ENCODE results near the gene LSM4. TPM values are rescaled to one million over a fixed set of nuclear protein-coding genes. Genes with fewer than 3 reads are reported as not detected.

Gene LSM4
- total RNA-seq, 1 experiment from 2014 or later = 713 TPM

GRCh38 chr19:18300930-18301717, 21.8 kb downstream of the LSM4 start:
- Histone ChIP-seq H3K9me3 (ENCODE audit: low read length) (no peaks in the 10 kb centered on the region), H3K36me3 (ENCODE audit: low read depth, low read length) (no peaks in the 10 kb centered on the region), H2AFZ (ENCODE audit: low read length) (no peak overlapping the region), H3K27ac (ENCODE audit: low read length) (no peak overlapping the region), H3F3A (ENCODE audit: low read length, unreplicated experiment) (no peaks in the 10 kb centered on the region), H3K9me2 (replicated peaks; ENCODE audit: low read length) (no peaks in the 10 kb centered on the region), H3K9ac (ENCODE audit: low read length) (no peak overlapping the region), H4K20me1 (ENCODE audit: low read length) (no peaks in the 10 kb centered on the region), H3K4me2 (ENCODE audit: low read length) (peak overlapping the region; percentile 33), H3K4me1 (ENCODE audit: insufficient read depth, low read length) (peaks cover 19% of the 10 kb centered on the region), H3K79me2 (ENCODE audit: low read length) (no peaks in the 10 kb centered on the region), H3K27me3 (ENCODE audit: low read length) (no peaks in the 10 kb centered on the region), H3K4me3 (ENCODE audit: low read length) (no peak overlapping the region)
- CTCF ChIA-PET = interaction anchor here (1.3 kb wide), 1 partner anchor 22 kb away, joined by 18 read pairs; no protein-coding TSS in a partner anchor
- ATAC-seq (peak; percentile 75), DNase-seq (peak; percentile 51)
- no TSS peak for BruUV-seq (replicated peaks)
- POLR2A ChIA-PET (ENCODE audit: unreplicated experiment) = interaction anchor here (0.8 kb wide), 1 partner anchor 20 kb away, joined by 4 read pairs; the partner anchor contains the start of gene JUND
- TF ChIP-seq CTCF (conservative IDR thresholded peaks at IDR 0.05; ENCODE audit: low read depth, low read length) = no peak
- no peak for TF ChIP-seq EZH2phosphoT487 (IDR thresholded peaks at IDR 0.05; ENCODE audit: borderline replicate concordance, low read length)
- TF ChIP-seq EZH2 (IDR thresholded peaks at IDR 0.05; ENCODE audit: low read length, unreplicated experiment) = no peak
- intact Hi-C loops (cut with micrococcal nuclease) = no loop called here

GRCh38 chr19:18299654-18300053, 23.2 kb downstream of the LSM4 start:
- TF ChIP-seq EZH2phosphoT487 (IDR thresholded peaks at IDR 0.05; ENCODE audit: borderline replicate concordance, low read length) = no peak
- no peak for TF ChIP-seq CTCF (conservative IDR thresholded peaks at IDR 0.05; ENCODE audit: low read depth, low read length)
- TF ChIP-seq EZH2 (IDR thresholded peaks at IDR 0.05; ENCODE audit: low read length, unreplicated experiment) = no peak
- Histone ChIP-seq H3F3A (ENCODE audit: low read length, unreplicated experiment) (no peaks in the 10 kb centered on the region), H3K36me3 (ENCODE audit: low read depth, low read length) (no peaks in the 10 kb centered on the region), H3K4me3 (ENCODE audit: low read length) (no peak overlapping the region), H2AFZ (ENCODE audit: low read length) (no peak overlapping the region), H3K79me2 (ENCODE audit: low read length) (no peaks in the 10 kb centered on the region), H3K9me2 (replicated peaks; ENCODE audit: low read length) (no peaks in the 10 kb centered on the region), H3K4me2 (ENCODE audit: low read length) (no peak overlapping the region), H3K9ac (ENCODE audit: low read length) (no peak overlapping the region), H3K27me3 (ENCODE audit: low read length) (no peaks in the 10 kb centered on the region), H4K20me1 (ENCODE audit: low read length) (no peaks in the 10 kb centered on the region), H3K27ac (ENCODE audit: low read length) (no peak overlapping the region), H3K9me3 (ENCODE audit: low read length) (no peaks in the 10 kb centered on the region), H3K4me1 (ENCODE audit: insufficient read depth, low read length) (peaks cover 14% of the 10 kb centered on the region)
- ChIA-PET POLR2A (ENCODE audit: unreplicated experiment) (no interaction called here), CTCF (interaction anchor here (0.8 kb wide), 1 partner anchor 20 kb away, joined by 4 read pairs; no protein-coding TSS in a partner anchor)
- BruUV-seq (replicated peaks) = no TSS peak
- ATAC-seq (no peak), DNase-seq (no peak)
- intact Hi-C loops (cut with micrococcal nuclease) = no loop called here

- H3K27ac ChIP-seq (ENCODE audit: low read length) = no peak overlapping the region
- intact Hi-C loops (cut with micrococcal nuclease) = no loop called here
- H3F3A ChIP-seq (ENCODE audit: low read length, unreplicated experiment) = no peaks in the 10 kb centered on the region
- H3K36me3 ChIP-seq (ENCODE audit: low read depth, low read length) = no peaks in the 10 kb centered on the region
- no peaks in the 10 kb centered on the region for H3K9me2 ChIP-seq (replicated peaks; ENCODE audit: low read length)
- DNase-seq (no peak), ATAC-seq (no peak)
- H3K27me3 ChIP-seq (ENCODE audit: low read length) = no peaks in the 10 kb centered on the region
- no TSS peak for BruUV-seq (replicated peaks)
- ChIA-PET CTCF (no interaction called here), POLR2A (ENCODE audit: unreplicated experiment) (no interaction called here)
- no peak overlapping the region for H2AFZ ChIP-seq (ENCODE audit: low read length)
- H3K9ac ChIP-seq (ENCODE audit: low read length) = no peak overlapping the region
- H3K4me3 ChIP-seq (ENCODE audit: low read length) = no peak overlapping the region
- H3K4me1 ChIP-seq (ENCODE audit: insufficient read depth, low read length) = peaks cover 8% of the 10 kb centered on the region
- no peaks in the 10 kb centered on the region for H3K79me2 ChIP-seq (ENCODE audit: low read length)
- H3K9me3 ChIP-seq (ENCODE audit: low read length) = no peaks in the 10 kb centered on the region
- H3K4me2 ChIP-seq (ENCODE audit: low read length) = no peak overlapping the region
- no peaks in the 10 kb centered on the region for H4K20me1 ChIP-seq (ENCODE audit: low read length)
- TF ChIP-seq CTCF (conservative IDR thresholded peaks at IDR 0.05; ENCODE audit: low read depth, low read length) = no peak
- TF ChIP-seq EZH2phosphoT487 (IDR thresholded peaks at IDR 0.05; ENCODE audit: borderline replicate concordance, low read length) = no peak
- no peak for TF ChIP-seq EZH2 (IDR thresholded peaks at IDR 0.05; ENCODE audit: low read length, unreplicated experiment)
These were observed 24.3 kb downstream of the LSM4 start for GRCh38 chr19:18298601-18299000.

Data from PC-3 (cell line).